Hepatocyte (in vitro differentiated cells): ENCODE measurements around the gene CRIP2.

ENCODE experiments used
- EZH2 ChIP-seq: fragments of 200-600 bp; sonication (generic); IDR thresholded peaks from 2 replicates; pipeline ENCODE4 v1.6.1; 2016; ENCODE audit warnings: antibody characterized with exemption, mild to moderate bottlenecking, borderline replicate concordance
- EZH2phosphoT487 ChIP-seq: fragments of 200-600 bp; sonication (generic); IDR thresholded peaks from one replicate; pipeline ENCODE4 v1.6.1; 2018; ENCODE audit warnings: antibody characterized with exemption, mild to moderate bottlenecking, low read depth, moderate library complexity; ENCODE audit not compliant: unreplicated experiment, severe bottlenecking
- TF ChIP-seq, protein P1 (sequence below): fragments of 200-600 bp; sonication (generic); IDR thresholded peaks from 2 replicates; pipeline ENCODE4 v1.5.1; 2016; ENCODE audit warnings: antibody characterized with exemption, mild to moderate bottlenecking; ENCODE audit not compliant: poor library complexity

- TF ChIP-seq EZH2 (no peak), EZH2phosphoT487 (no peak)
- TF ChIP-seq, protein P1, sequence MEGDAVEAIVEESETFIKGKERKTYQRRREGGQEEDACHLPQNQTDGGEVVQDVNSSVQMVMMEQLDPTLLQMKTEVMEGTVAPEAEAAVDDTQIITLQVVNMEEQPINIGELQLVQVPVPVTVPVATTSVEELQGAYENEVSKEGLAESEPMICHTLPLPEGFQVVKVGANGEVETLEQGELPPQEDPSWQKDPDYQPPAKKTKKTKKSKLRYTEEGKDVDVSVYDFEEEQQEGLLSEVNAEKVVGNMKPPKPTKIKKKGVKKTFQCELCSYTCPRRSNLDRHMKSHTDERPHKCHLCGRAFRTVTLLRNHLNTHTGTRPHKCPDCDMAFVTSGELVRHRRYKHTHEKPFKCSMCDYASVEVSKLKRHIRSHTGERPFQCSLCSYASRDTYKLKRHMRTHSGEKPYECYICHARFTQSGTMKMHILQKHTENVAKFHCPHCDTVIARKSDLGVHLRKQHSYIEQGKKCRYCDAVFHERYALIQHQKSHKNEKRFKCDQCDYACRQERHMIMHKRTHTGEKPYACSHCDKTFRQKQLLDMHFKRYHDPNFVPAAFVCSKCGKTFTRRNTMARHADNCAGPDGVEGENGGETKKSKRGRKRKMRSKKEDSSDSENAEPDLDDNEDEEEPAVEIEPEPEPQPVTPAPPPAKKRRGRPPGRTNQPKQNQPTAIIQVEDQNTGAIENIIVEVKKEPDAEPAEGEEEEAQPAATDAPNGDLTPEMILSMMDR, result no peak
Observed at GRCh38 chr14:105424861-105425260, 49.8 kb upstream of the CRIP2 start.
